ENCODE data around the gene CENPO.

CENPO gene

DNA sequence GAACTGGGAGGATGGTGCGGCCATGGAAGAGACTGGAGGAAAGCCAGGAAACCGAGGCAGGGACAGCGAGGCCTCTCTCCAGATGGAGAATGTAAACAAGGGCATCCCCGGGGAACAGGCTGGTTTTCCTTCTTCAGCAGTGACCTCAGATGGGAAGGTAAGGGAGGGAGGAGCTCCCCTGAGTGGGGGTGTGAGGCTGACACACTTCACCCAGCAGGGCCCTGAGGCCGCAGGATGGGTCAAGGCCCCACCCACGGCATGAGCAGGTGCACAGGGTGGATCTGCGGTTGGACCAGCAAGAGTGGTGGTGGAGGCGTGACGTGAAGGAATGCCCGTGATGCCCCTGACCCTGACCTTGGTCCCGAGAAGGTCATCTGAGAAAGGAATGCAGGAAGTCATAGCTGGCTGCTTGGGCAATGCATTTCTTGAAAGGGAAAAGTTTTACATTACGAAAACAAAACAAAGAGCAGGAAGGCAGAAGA lies 78.7 kb downstream of the CENPO start:
- TF ChIP-seq CTCF (IDR thresholded peaks at IDR 0.05; ENCODE audit: low read depth, low read length): no peak
- in situ Hi-C loops (cut with HindIII; ENCODE audit: low sequenced_read_pairs): no loop called here
- peak; percentile 28 for DNase-seq (ENCODE audit: low read depth, low spot score)
- H3K4me3 ChIP-seq (ENCODE audit: low read depth, low read length): no peak overlapping the region

Data from astrocyte of the spinal cord (primary cell).